Measurements from ENCODE around the gene ANTXRL. TPM values are rescaled to one million over a fixed set of nuclear protein-coding genes. Genes with fewer than 3 reads are reported as not detected.
"Not testable (repeated sequence)": the region's sequence is repeated elsewhere in the genome, so short reads cannot be mapped to it uniquely, and the experiment has no call there.

The ANTXRL gene
- not detected for polyA plus RNA-seq
- long read RNA-seq, donor 1, result 0 reads
- long read RNA-seq, donor 2, result 0 reads
- long read RNA-seq, donor 3, result 0 reads
- long read RNA-seq, donor 4, result 0 reads
- long read RNA-seq, donor 5, result 0 reads
- long read RNA-seq, donor 6, result 0 reads
- long read RNA-seq, donor 7, result 0 reads
- long read RNA-seq, donor 8, result 0 reads
- long read RNA-seq, donor 9, result 0 reads
- long read RNA-seq, donor 10, result 0 reads
- long read RNA-seq, donor 11, result 0 reads

DNA sequence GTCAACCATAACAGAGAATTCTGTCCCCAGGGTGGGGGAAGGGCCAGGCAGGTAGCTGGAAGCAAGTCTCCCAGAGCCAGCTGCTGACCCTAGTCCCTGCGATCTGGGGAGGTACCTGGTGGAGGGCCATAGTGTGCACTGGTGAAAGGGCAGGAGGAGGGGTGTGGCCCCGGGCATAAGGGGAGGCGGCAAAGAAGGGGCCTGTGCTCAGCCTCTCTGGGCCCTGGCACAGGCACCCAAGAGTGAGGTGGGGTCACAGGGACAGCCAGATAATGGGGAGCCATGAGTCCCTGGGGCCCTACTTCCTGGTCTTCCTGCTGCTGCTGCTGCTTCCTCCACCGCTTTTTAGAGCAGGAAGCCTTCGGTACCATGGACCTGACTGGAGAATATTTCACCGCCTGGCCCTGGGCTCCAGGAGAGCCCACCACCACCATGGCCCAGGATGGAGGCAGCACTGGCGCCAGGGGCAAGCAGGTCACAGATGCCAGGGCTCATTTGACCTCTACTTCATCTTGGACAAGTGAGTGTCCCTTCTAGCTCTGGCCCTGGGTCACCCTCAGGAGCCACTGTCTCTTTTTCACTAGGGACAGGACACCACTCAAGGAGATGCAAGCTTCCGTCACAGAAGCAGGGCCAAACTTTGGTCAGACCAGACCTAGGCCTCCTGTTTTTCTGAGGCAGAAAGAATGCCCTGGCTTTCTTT is at the start of gene ANTXRL:
ANTXRL (plus strand) TSS at position 7 of the 703 bp plus-strand sequence; CDS start at position 273, 266 bp downstream.
- DNase-seq, result no peak
- WGBS (ENCODE audit: insufficient coverage, low lambda C conversion rate), result 100% methylated on average over 1 of the region's 8 CpGs
- H3K4me3 ChIP-seq (ENCODE audit: low read length), result no peak within 1 kb of the TSS
- H3K9me3 ChIP-seq (ENCODE audit: control insufficient read depth, low read depth, low read length), result no peaks in the 10 kb centered on the region
- no peak within 1 kb of the TSS for H3K27ac ChIP-seq (ENCODE audit: low read length)
- H3K27me3 ChIP-seq (ENCODE audit: control insufficient read depth, insufficient read depth, low read length), result peaks cover 14% of the 10 kb centered on the region
- H3K4me1 ChIP-seq (ENCODE audit: control insufficient read depth, insufficient read depth, low read length), result peaks cover 18% of the 10 kb centered on the region
- no peaks in the 10 kb centered on the region for H3K36me3 ChIP-seq (ENCODE audit: control insufficient read depth, insufficient read depth, low read length)

DNA sequence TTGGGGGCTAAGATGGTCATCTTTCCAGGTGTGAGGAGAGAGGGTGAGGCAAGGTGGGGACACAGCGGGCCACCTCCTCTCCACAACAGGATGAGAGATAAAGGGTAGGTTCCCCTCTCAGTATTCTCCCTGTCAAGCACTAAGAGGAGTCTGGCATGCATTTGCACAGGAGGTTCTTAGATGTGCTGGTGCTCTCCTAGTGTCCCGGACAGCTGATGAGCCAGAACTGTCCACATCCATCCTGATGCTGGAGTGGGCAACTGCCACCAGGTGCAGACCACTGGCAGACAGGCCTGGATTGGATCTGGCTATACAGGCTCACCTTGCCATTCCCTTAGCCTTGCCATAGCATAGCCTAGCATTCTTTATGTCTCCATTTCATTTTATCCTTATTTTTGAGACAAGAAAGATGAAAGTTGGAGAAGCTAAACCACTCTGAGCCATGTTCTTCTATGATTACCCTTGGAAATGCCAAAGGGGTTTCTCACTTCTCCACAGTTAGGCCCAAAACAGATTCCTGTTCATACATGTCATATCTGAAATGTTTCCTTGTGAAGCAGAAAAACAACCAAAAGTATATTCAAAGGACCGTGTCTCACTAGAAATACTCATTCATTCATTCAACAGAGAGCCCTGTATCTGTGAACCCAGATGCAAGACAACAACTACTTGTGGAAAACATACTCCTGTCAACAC is 48.8 kb upstream of the ANTXRL start:
- Histone ChIP-seq H3K4me3 (ENCODE audit: low read length) (no peak overlapping the region), H3K4me1 (ENCODE audit: control insufficient read depth, insufficient read depth, low read length) (no peaks in the 10 kb centered on the region), H3K27ac (ENCODE audit: low read length) (no peak overlapping the region), H3K27me3 (ENCODE audit: control insufficient read depth, insufficient read depth, low read length) (peaks cover 6% of the 10 kb centered on the region), H3K36me3 (ENCODE audit: control insufficient read depth, insufficient read depth, low read length) (no peaks in the 10 kb centered on the region), H3K9me3 (ENCODE audit: control insufficient read depth, low read depth, low read length) (no peaks in the 10 kb centered on the region)
- DNase-seq, result no peak
- no CpG with 5 or more reads among the region's 3 CpGs for WGBS (ENCODE audit: insufficient coverage, low lambda C conversion rate)

DNA sequence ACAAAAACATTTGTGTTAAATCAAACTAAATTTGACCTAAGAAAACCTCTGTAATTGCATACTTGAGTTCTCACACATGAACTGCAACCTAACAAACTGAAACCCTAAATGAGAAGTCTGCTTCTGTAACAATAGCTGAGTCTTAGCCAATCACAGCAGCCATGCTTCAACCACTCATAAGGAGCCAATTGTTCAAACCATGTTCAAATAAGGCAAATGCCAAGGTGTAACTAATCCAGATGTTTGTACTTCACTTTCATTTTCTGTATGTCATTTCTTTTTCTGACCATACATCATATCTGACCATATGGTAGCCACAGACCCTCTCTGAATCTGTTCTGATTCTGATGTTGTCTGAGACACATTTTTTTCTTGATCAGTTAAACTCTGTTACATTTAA is 47.5 kb upstream of the ANTXRL start:
- DNase-seq, result no peak
- H3K36me3 ChIP-seq (ENCODE audit: control insufficient read depth, insufficient read depth, low read length), result no peaks in the 10 kb centered on the region
- H3K9me3 ChIP-seq (ENCODE audit: control insufficient read depth, low read depth, low read length), result no peaks in the 10 kb centered on the region
- H3K27ac ChIP-seq (ENCODE audit: low read length), result no peak overlapping the region
- H3K4me3 ChIP-seq (ENCODE audit: low read length), result no peak overlapping the region
- peaks cover 2% of the 10 kb centered on the region for H3K27me3 ChIP-seq (ENCODE audit: control insufficient read depth, insufficient read depth, low read length)
- no peaks in the 10 kb centered on the region for H3K4me1 ChIP-seq (ENCODE audit: control insufficient read depth, insufficient read depth, low read length)

DNA sequence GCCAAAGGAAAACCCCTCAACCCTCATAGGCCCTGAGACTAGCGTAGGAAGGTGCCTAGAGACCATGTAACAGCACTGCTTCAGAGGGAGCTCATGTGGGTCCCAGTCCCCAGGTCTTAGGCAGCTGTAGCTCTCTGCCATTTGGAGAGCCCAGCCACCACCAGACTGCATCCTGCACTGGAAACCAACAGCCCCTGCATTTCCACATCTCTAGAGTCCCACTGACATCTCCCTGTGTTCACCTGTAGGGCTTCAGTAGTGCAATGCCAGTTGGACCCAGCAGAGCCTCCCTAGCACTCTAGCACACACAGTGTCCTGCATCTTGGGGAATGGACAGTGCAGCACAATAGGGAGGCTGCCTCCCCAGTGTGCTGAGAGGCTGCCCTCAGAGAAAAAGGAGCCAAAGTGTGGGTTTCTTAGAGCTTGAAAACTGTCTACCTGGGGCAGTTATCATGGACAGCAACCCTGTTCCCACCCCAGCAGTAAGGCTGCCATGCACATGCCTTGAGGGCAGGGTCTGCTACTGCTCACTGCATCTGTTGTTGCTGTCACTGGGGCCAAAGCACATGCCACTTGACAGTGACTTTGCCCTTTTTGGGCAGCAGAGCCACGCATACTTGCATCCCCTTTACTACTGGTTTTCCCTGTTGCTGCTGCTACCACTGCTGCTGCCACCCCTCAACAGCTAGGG is 46.7 kb upstream of the ANTXRL start:
- H3K9me3 ChIP-seq (ENCODE audit: control insufficient read depth, low read depth, low read length), result no peaks in the 10 kb centered on the region
- no peak for DNase-seq
- H3K36me3 ChIP-seq (ENCODE audit: control insufficient read depth, insufficient read depth, low read length), result no peaks in the 10 kb centered on the region
- no peak overlapping the region for H3K4me3 ChIP-seq (ENCODE audit: low read length)
- no CpG with 5 or more reads among the region's 2 CpGs for WGBS (ENCODE audit: insufficient coverage, low lambda C conversion rate)
- H3K27me3 ChIP-seq (ENCODE audit: control insufficient read depth, insufficient read depth, low read length), result peaks cover 2% of the 10 kb centered on the region
- H3K4me1 ChIP-seq (ENCODE audit: control insufficient read depth, insufficient read depth, low read length), result no peaks in the 10 kb centered on the region
- no peak overlapping the region for H3K27ac ChIP-seq (ENCODE audit: low read length)

DNA sequence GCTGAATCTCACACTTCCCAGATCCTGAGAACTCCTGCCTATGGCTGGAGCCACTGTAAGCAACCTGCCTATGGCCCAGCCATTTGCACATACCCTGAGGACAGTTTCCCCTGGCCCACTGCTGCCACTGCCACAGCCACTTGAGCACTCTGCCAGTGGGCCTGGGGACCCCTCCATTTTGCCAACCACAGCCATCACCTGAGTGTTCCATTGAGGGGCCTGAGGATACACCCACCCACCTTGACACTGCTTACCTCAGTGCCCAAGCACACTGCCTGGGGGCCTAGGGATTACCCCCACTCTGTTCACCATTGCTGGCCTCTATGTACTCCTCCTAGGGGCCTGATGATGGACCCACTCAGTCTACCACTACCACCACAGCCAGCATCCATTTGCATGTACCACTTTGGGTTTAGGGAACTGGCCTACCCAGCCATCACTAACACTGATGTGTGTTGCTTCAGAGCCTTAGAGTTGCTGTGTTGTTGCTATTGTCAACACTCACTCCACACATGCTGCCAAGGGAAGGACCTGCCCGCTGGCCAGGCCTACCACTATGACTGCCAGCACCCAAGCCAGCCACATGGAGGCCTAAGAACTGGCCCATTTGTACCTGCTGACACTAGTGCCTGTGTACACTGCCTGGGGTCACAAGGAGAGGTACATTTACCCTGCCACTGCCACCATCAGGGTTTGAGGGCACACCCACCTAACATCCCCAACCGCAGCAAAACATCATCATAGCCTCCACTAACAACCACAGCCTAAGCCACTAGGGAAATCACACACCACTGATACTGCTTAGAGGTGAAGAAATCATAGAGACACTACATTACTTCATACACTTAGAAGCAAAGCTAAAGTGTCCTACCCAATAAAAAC is 45.9 kb upstream of the ANTXRL start:
- Histone ChIP-seq H3K27me3 (ENCODE audit: control insufficient read depth, insufficient read depth, low read length) (peaks cover 2% of the 10 kb centered on the region), H3K9me3 (ENCODE audit: control insufficient read depth, low read depth, low read length) (no peaks in the 10 kb centered on the region), H3K4me3 (ENCODE audit: low read length) (no peak overlapping the region), H3K27ac (ENCODE audit: low read length) (no peak overlapping the region), H3K4me1 (ENCODE audit: control insufficient read depth, insufficient read depth, low read length) (no peaks in the 10 kb centered on the region), H3K36me3 (ENCODE audit: control insufficient read depth, insufficient read depth, low read length) (no peaks in the 10 kb centered on the region)
- no peak for DNase-seq
- no CpG with 5 or more reads among the region's 2 CpGs for WGBS (ENCODE audit: insufficient coverage, low lambda C conversion rate)

DNA sequence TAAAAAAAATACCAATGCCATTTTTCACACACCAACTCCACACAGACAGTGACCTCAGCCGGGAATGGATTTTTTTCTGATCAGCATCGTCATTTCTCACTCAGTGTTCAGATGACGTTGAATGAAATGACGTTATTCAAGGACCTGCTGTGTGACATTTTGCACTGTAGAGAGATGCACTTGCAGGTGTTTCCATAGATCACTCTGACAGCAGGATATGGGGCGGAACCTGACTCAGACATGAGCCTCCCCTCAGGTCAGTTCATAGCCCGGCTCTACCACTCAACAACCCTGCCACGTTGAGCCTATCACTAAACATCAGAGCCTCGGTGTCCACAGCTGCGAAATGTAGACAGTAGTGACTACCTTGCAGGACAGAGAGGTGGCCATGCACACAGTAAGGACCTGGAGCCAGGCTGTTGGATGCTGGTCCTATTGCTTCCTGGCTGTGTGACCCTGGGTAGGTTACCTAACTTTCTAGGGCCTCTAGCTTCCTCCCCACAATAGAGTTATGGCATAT is 41.4 kb upstream of the ANTXRL start:
- Histone ChIP-seq H3K27ac (ENCODE audit: low read length) (no peak overlapping the region), H3K36me3 (ENCODE audit: control insufficient read depth, insufficient read depth, low read length) (no peaks in the 10 kb centered on the region), H3K4me3 (ENCODE audit: low read length) (no peak overlapping the region), H3K9me3 (ENCODE audit: control insufficient read depth, low read depth, low read length) (no peaks in the 10 kb centered on the region), H3K27me3 (ENCODE audit: control insufficient read depth, insufficient read depth, low read length) (no peaks in the 10 kb centered on the region), H3K4me1 (ENCODE audit: control insufficient read depth, insufficient read depth, low read length) (no peaks in the 10 kb centered on the region)
- DNase-seq, result no peak
- WGBS (ENCODE audit: insufficient coverage, low lambda C conversion rate), result no CpG with 5 or more reads among the region's 9 CpGs

DNA sequence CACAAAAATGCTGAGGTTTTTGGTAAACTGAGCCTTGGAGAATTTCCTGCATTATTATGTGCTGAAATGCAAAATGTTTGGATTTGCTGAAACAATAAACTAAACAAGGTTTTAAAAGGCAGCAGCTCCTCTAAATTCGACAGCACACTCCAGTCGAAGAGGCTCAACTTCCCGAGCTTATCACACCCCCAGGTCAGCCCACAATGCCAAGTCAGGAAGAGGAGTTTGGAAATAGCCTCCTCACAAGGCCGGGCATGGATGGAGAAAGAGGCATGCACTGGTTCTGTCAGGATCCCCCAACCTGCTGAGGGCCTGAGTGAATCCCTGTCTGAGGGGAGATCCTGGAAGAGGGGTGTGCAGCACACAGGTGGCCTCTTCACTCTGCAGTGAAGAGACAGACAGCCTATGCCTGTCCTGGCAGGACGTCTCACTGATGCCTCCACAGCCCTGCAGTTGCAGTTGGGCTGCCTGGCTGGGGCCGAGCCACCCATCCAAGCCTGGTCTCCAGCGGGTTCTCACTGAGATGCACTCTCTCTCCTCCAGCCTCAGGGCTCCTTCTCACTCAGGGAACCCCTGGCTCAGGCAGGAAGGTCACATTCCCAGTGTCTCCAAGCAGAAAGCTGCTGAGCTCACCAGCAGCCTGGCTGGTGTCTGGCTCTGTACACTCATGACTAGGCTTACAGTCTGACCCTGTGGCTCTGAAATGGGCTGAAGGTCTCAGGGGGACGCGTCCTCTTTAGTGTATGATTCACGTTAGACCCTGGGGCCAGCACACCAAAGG is 40.2 kb upstream of the ANTXRL start:
- DNase-seq, result not testable (repeated sequence)
- WGBS (ENCODE audit: insufficient coverage, low lambda C conversion rate), result no CpG with 5 or more reads among the region's 10 CpGs

DNA sequence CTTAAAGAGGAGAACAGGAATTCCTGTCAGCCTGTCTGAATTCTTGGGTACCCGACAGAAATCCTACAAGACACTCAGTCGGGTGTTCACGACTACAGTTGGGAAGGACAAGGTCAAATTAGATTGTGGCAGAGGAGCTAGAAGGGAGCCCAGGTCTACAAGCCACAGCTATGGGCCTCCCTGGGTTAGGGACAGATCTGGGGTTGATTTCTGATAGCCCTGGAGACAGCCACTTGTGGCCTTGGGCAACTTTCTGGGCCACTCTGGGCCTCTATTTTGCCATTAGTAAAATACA is 39.7 kb upstream of the ANTXRL start:
- no CpG with 5 or more reads among the region's 3 CpGs for WGBS (ENCODE audit: insufficient coverage, low lambda C conversion rate)
- no peaks in the 10 kb centered on the region for H3K36me3 ChIP-seq (ENCODE audit: control insufficient read depth, insufficient read depth, low read length)
- no peak overlapping the region for H3K4me3 ChIP-seq (ENCODE audit: low read length)
- DNase-seq, result no peak
- no peaks in the 10 kb centered on the region for H3K27me3 ChIP-seq (ENCODE audit: control insufficient read depth, insufficient read depth, low read length)
- H3K27ac ChIP-seq (ENCODE audit: low read length), result no peak overlapping the region
- H3K9me3 ChIP-seq (ENCODE audit: control insufficient read depth, low read depth, low read length), result no peaks in the 10 kb centered on the region
- H3K4me1 ChIP-seq (ENCODE audit: control insufficient read depth, insufficient read depth, low read length), result no peaks in the 10 kb centered on the region

More for the DNA sequence above, 40.2 kb upstream of the ANTXRL start:
- not testable (repeated sequence) for H3K9me3 ChIP-seq (ENCODE audit: control insufficient read depth, low read depth, low read length); H3K27ac ChIP-seq (ENCODE audit: low read length); H3K27me3 ChIP-seq (ENCODE audit: control insufficient read depth, insufficient read depth, low read length); H3K4me3 ChIP-seq (ENCODE audit: low read length); H3K4me1 ChIP-seq (ENCODE audit: control insufficient read depth, insufficient read depth, low read length); H3K36me3 ChIP-seq (ENCODE audit: control insufficient read depth, insufficient read depth, low read length)

DNA sequence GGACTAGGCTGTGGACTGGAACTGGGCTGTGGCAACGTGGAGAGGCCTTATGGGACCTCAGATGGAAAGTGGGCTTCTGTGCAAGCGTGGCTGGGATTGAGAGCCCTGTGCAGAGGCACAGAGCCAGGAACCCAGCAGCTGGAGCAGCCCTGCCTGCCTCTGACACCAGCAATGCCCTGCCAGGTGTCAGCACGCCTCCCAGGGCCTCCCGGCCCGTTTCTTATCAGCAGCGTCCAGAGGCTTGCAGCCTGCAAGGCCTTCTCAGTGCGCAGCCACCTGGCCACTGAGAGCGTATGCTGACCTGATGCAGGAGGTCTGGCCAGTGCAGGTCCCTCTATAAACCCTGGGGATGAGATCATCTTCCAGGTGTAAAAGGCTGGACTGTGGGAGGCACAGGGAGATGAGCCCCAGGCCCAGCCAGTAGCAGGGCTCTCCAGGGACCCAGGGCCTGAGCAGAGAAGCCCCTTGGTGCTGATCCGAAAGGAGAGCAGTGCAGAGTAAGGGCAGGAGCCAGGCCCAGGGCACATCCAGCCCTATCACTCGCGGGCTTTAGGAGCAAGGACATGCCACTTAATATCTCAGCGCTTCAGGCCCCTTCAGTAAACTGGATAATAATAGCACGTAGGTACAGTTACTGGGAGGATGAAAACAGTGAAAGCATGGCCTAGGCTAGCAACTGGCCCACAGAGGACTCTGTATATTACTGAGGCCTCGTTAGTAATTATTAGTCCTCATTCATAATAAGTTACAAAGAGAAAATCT is 38.8 kb upstream of the ANTXRL start:
- Histone ChIP-seq H3K9me3 (ENCODE audit: control insufficient read depth, low read depth, low read length) (no peaks in the 10 kb centered on the region), H3K4me1 (ENCODE audit: control insufficient read depth, insufficient read depth, low read length) (no peaks in the 10 kb centered on the region), H3K4me3 (ENCODE audit: low read length) (no peak overlapping the region), H3K36me3 (ENCODE audit: control insufficient read depth, insufficient read depth, low read length) (no peaks in the 10 kb centered on the region), H3K27me3 (ENCODE audit: control insufficient read depth, insufficient read depth, low read length) (no peaks in the 10 kb centered on the region), H3K27ac (ENCODE audit: low read length) (no peak overlapping the region)
- WGBS (ENCODE audit: insufficient coverage, low lambda C conversion rate), result no CpG with 5 or more reads among the region's 14 CpGs
- DNase-seq, result no peak

All from large intestine (tissue), 12 donors.